Psoas muscle (tissue), 8 donors: ENCODE results near the gene INIP. TPM values are rescaled to one million over a fixed set of nuclear protein-coding genes. Genes with fewer than 3 reads are reported as not detected.

Experiments
- ATAC-seq, 4 donors: fragments of 200-7000 bp; cut with Tn5 transposase; one replicate each; pipeline ENCODE4 v1.9.1; 2020; ENCODE audit warnings: moderate library complexity in 3 of 4, mild to moderate bottlenecking in 2 of 4
- DNase-seq, 2 donors: peaks; one replicate each; pipeline ENCODE4 v3.0.0-alpha.2; 2020
- H3K27ac ChIP-seq: fragments of 200-600 bp; one replicate; pipeline ENCODE4 v1.8.0; 2022
- H3K27me3 ChIP-seq, 3 donors: fragments of 200-600 bp in 1 of 3; one replicate each; pipeline versions ENCODE4 v1.6.1 to v1.8.0; 2013 to 2022; ENCODE audit warnings: low read length in 2 of 3, mild to moderate bottlenecking in 2 of 3, moderate library complexity in 1 of 3; ENCODE audit not compliant: insufficient read depth in 3 of 3
- H3K36me3 ChIP-seq, 2 donors: fragments of 200-600 bp in 1 of 2; one replicate each; pipeline versions ENCODE4 v1.6.1 to v1.8.0; 2013 to 2022; ENCODE audit warnings: low read depth in 1 of 2, mild to moderate bottlenecking in 1 of 2, moderate library complexity in 1 of 2; ENCODE audit not compliant: insufficient read depth in 1 of 2
- H3K4me1 ChIP-seq: fragments of 200-600 bp; one replicate; pipeline ENCODE4 v1.8.0; 2022
- H3K4me3 ChIP-seq: fragments of 200-600 bp; one replicate; pipeline ENCODE4 v1.8.0; 2022; ENCODE audit warnings: mild to moderate bottlenecking
- H3K9me3 ChIP-seq: fragments of 200-600 bp; one replicate; pipeline ENCODE4 v1.8.0; 2022
- WGBS, 3 donors: extraction: QIAGEN DNeasy Blood & Tissue Kit; methylation state at CpG; one replicate each; pipeline versions ENCODE4 v1.1.6 to v1.1.7; 2013; 5-methylcytosine and 5-hydroxymethylcytosine counted together
- intact Hi-C, 2 donors: fragments of 100-400 bp; cut with DNase I; formaldehyde crosslinking; loops; one replicate each; pipeline versions ENCODE4 v1.11.0 to v1.14.2; 2022
- polyA plus RNA-seq, 3 donors: library from polyadenylated mRNA; stranded (reverse); fragments of 200-250 nt; gene quantifications; one replicate each; pipeline ENCODE4 v1.2.3, GENCODE V29; 2013
- total RNA-seq, 4 donors: library from RNA; stranded (reverse); fragmentation: NEBNext Ultra II Directional in 2 of 4; extraction: Animal tissue kit (Norgen Biotek cat#: 25700) in 2 of 4; gene quantifications; one replicate each; pipeline versions ENCODE4 v1.2.1 to v1.2.4, GENCODE V29; 2021 to 2023
- TF ChIP-seq, protein P1 (sequence below): fragments of 200-600 bp; IDR thresholded peaks from one replicate; pipeline ENCODE4 v1.8.0; 2022; ENCODE audit warnings: antibody characterized with exemption
- donor health status: healthy with polysubstance abuse.
- donor health status: DM: no; HTN: no; CAD: no; lungs with moderate emphysema.
- donor health status: Bipolar disorder and iron deficiency.
- donor health status: healthy.
- donor health status: DM: yes; HTN: yes; CAD: no.
- donor health status: DM: no; HTN: no; CAD: no.
- donor health status: DM: no; HTN: no; CAD: no.
- donor health status: DM: yes; HTN: yes; CAD: no.

INIP gene
- total and polyA plus RNA-seq, 7 donors, result 3.7 to 17.2 (median 9.1) TPM

DNA sequence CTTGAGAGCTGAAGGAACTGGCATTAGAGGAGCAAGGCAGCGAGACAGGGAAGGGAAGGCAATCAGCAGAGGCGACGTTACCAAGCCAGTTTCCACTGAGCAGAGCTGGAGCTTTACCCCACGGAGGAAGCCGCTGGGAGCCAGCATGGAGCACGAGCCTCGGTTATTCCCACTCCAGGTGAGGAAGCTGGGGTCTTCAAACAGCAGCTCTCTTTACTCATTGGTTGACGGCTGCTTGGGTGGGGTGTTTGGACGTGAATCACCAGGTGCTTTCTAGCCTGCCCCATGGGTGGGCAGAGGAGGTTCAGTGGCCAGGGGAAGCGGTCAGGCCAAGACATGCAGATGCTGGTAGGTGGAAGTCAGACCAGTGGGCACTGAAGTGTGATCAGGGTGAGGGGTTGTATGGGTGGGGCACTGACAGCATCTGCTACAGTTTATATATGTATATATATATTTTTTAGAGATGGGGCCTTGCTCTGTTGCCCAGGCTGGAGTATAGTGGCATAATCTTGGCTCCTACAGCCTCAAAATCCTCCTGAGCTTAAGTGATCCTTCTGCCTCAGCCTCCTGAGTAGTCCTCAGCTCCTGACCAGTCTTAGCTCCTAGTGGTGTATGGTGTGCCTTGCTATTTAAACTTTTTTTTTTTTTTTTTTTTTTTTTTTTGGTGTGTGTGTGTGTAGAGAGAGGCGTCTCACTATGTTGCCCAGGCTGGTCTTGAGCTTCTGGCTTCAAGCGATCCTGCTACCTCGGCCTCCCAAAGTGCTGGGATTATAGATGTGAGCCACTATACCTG is 45.0 kb upstream of the INIP start:
- H3K4me3 ChIP-seq, result no peak overlapping the region
- peaks cover 5% of the 10 kb centered on the region for H3K9me3 ChIP-seq
- no peak overlapping the region for H3K27ac ChIP-seq
- 92 to 98% (median 96%) methylated on average over 13 of the region's 13 CpGs for WGBS, 3 donors
- DNase-seq (no peak), ATAC-seq (no peak)
- no peaks in the 10 kb centered on the region for H3K36me3 ChIP-seq
- intact Hi-C loops, result no loop called here
- TF ChIP-seq, protein P1, sequence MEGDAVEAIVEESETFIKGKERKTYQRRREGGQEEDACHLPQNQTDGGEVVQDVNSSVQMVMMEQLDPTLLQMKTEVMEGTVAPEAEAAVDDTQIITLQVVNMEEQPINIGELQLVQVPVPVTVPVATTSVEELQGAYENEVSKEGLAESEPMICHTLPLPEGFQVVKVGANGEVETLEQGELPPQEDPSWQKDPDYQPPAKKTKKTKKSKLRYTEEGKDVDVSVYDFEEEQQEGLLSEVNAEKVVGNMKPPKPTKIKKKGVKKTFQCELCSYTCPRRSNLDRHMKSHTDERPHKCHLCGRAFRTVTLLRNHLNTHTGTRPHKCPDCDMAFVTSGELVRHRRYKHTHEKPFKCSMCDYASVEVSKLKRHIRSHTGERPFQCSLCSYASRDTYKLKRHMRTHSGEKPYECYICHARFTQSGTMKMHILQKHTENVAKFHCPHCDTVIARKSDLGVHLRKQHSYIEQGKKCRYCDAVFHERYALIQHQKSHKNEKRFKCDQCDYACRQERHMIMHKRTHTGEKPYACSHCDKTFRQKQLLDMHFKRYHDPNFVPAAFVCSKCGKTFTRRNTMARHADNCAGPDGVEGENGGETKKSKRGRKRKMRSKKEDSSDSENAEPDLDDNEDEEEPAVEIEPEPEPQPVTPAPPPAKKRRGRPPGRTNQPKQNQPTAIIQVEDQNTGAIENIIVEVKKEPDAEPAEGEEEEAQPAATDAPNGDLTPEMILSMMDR, result no peak
- no peaks in the 10 kb centered on the region for H3K27me3 ChIP-seq
- peaks cover 1% of the 10 kb centered on the region for H3K4me1 ChIP-seq

DNA sequence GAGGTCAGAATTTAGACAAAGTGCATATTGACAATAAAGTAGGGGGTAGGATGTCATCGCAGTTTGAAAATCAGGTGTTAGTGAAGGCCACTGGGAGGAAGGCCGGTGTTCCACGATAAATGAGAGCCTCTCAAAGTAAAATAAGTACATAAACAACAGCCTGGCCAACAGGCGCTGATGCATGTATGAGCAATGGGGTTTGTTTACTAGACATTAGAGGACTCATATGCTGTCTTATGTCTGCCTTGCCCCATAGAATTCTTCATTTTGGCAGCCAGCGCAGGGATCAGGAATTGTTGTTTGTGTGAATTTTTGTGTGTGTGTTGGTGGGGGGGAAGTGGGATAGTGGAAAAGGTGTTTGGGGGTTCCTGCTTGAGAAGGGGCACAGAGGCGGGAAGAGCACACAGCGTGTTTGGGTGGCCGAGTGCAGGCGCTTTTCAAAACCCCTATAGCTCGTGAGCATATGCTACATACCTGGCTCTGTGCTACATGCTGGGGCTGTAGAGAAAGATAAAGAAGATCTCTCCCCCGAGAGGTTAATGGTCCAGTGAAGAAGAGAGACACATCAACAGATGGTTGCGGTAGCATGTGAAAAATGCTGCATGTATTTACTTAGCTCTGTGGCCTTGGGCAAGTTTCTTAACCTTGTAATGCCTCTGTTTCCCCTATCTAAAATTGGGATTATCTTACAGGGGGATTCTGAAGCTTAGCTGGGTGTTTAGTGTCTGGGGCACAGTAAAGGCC is 44.2 kb upstream of the INIP start:
- H3K4me1 ChIP-seq, result peaks cover 5% of the 10 kb centered on the region
- TF ChIP-seq, protein P1, result no peak
- ATAC-seq (no peak), DNase-seq (no peak)
- no peaks in the 10 kb centered on the region for H3K27me3 ChIP-seq
- WGBS, 3 donors, result 90 to 95% (median 92%) methylated on average over 12 of the region's 12 CpGs
- no peaks in the 10 kb centered on the region for H3K36me3 ChIP-seq
- H3K9me3 ChIP-seq, result peaks cover 5% of the 10 kb centered on the region
- no peak overlapping the region for H3K4me3 ChIP-seq
- intact Hi-C loops, result no loop called here
- H3K27ac ChIP-seq, result no peak overlapping the region

DNA sequence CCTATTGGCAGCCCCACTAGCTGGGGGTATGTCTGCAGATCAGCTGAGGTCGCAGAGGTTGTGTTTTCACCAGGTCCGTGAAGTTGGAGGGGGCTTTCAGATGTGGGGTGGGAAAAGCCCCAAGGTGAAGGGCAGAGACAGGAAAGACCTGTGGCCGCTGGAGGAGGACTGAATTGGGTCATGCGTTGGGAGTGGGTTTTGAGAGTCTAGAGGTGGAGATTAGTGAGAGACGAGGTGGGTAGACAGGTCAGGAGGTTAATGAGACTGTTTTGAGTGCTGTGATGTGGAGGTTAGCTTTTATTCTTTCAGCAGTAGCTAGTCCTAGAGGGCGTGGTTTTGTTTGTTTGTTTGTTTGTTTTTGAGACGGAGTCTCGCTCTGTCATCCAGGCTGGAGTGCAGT is 42.9 kb upstream of the INIP start:
- ATAC-seq (no peak), DNase-seq (no peak)
- TF ChIP-seq, protein P1, result no peak
- WGBS, 3 donors, result 83 to 85% (median 85%) methylated on average over 8 of the region's 8 CpGs
- no peaks in the 10 kb centered on the region for H3K36me3 ChIP-seq
- peaks cover 16% of the 10 kb centered on the region for H3K4me1 ChIP-seq
- no peaks in the 10 kb centered on the region for H3K27me3 ChIP-seq
- no peak overlapping the region for H3K27ac ChIP-seq
- H3K4me3 ChIP-seq, result no peak overlapping the region
- intact Hi-C loops, result no loop called here
- H3K9me3 ChIP-seq, result no peaks in the 10 kb centered on the region

DNA sequence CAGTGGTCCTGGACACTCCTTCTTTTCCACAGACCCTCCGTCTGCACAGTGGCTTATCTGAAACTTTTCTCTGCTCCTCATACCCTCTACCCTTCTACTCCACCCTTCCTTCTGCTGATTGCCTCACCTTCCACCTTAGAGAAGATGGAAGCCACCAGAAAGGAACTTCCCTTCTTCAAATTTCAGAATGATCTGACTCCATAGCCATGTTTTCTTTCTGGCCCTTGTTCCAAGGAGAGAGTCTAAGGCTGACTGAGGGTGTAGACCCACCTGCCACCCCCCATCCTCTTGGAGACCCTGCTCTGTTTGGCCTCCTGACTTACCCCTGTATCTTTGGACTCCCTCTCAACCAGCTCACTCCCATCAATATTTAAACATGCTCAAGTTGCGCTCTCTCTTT is 40.0 kb upstream of the INIP start:
- no peaks in the 10 kb centered on the region for H3K27me3 ChIP-seq
- 87 to 90% (median 89%) methylated on average over 2 of the region's 2 CpGs for WGBS, 3 donors
- peak overlapping the region; percentile 74 for H3K27ac ChIP-seq
- no peaks in the 10 kb centered on the region for H3K36me3 ChIP-seq
- TF ChIP-seq, protein P1, result no peak
- DNase-seq (no peak), ATAC-seq (no peak)
- intact Hi-C loops, result no loop called here
- peaks cover 38% of the 10 kb centered on the region for H3K4me1 ChIP-seq
- no peaks in the 10 kb centered on the region for H3K9me3 ChIP-seq
- peak overlapping the region; percentile 20 for H3K4me3 ChIP-seq
